Measurements from ENCODE around the gene TRABD2A. TPM values are rescaled to one million over a fixed set of nuclear protein-coding genes. Genes with fewer than 3 reads are reported as not detected.

TRABD2A gene
- total RNA-seq, 2 donors from 2014 or later, result 10.3 TPM; not detected in 1

DNA sequence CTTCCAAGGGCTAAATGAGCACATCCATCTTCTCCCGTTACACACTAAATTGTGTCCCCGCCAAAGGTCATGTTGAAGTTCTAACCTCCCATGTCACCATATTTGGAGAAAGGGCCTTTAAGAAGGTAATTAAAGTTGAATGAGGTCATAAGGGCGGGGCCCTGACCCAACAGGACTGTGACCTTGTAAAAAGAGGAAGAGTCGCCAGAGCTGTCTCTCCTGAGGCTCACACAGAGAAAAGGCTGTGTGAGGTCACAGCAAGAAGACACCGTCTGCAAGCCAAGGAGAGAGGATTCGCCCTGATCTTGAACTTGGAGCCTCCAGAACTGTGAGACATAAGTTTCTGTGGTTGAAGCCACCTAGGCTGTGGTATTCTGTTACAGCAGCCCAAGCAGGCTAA, 24.1 kb downstream of the TRABD2A start:
- H3K27me3 ChIP-seq (replicated peaks; ENCODE audit: insufficient read depth), result no peaks in the 10 kb centered on the region
- no peaks in the 10 kb centered on the region for H3K9me3 ChIP-seq
- H3K27ac ChIP-seq, result no peak overlapping the region
- no peak overlapping the region for H3K4me3 ChIP-seq
- DNase-seq (ENCODE audit: low spot score), result no peak
- no peaks in the 10 kb centered on the region for H3K4me1 ChIP-seq (replicated peaks)
- WGBS, result 85% methylated on average over 6 of the region's 6 CpGs
- intact Hi-C loops (cut with DNase I), result no loop called here
- TF ChIP-seq POLR2A (IDR thresholded peaks at IDR 0.05), result no peak
- TF ChIP-seq POLR2AphosphoS5 (IDR thresholded peaks at IDR 0.05), result no peak
- TF ChIP-seq, protein P1, sequence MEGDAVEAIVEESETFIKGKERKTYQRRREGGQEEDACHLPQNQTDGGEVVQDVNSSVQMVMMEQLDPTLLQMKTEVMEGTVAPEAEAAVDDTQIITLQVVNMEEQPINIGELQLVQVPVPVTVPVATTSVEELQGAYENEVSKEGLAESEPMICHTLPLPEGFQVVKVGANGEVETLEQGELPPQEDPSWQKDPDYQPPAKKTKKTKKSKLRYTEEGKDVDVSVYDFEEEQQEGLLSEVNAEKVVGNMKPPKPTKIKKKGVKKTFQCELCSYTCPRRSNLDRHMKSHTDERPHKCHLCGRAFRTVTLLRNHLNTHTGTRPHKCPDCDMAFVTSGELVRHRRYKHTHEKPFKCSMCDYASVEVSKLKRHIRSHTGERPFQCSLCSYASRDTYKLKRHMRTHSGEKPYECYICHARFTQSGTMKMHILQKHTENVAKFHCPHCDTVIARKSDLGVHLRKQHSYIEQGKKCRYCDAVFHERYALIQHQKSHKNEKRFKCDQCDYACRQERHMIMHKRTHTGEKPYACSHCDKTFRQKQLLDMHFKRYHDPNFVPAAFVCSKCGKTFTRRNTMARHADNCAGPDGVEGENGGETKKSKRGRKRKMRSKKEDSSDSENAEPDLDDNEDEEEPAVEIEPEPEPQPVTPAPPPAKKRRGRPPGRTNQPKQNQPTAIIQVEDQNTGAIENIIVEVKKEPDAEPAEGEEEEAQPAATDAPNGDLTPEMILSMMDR (IDR thresholded peaks at IDR 0.05), result no peak
- H3K36me3 ChIP-seq, result no peaks in the 10 kb centered on the region

DNA sequence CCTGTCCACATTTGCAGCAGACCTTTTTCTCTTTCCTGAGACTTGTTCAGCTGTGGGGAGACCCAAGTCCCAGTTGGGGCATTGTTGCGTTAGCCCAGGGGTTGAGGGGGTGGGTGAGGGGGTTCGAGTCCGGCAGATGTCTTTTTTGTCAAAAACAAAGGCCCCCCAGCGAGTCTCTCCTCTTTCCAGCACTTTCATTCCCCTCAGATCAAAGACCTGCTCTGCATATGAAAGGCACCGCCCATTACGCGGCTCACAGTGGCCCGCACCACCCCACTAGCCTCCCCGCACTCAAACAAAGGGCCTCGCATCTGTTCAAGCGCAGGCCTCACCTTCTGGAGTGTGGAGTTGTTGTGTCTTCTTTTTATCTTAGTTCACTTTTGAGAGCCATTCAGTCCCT, 25.2 kb downstream of the TRABD2A start:
- Histone ChIP-seq H3K27me3 (replicated peaks; ENCODE audit: insufficient read depth) (no peaks in the 10 kb centered on the region), H3K27ac (no peak overlapping the region), H3K4me3 (no peak overlapping the region), H3K9me3 (no peaks in the 10 kb centered on the region), H3K4me1 (replicated peaks) (no peaks in the 10 kb centered on the region), H3K36me3 (no peaks in the 10 kb centered on the region)
- 46% methylated on average over 11 of the region's 11 CpGs for WGBS
- TF ChIP-seq POLR2A (IDR thresholded peaks at IDR 0.05) (no peak), POLR2AphosphoS5 (IDR thresholded peaks at IDR 0.05) (no peak)
- TF ChIP-seq, protein P1 (IDR thresholded peaks at IDR 0.05), result no peak
- DNase-seq (ENCODE audit: low spot score), result no peak
- intact Hi-C loops (cut with DNase I), result no loop called here

DNA sequence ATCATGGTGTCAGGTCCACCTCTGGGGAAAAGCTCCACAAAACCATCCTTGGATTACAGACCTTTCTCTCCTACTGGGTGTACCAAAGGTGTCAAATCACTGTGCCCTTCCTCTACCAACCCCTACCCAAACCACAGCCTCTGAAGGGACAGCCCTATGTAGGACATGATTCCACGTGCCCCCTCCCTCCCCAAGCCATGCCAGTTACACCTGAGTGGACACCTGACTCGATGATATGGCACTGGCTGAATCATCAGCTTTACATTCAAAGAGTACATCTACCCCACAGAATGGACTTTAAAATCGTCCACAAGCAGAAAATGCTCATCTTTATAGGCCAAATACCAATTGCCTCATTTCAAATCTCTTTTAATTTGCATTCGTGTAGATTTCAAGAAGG, 26.0 kb downstream of the TRABD2A start:
- Histone ChIP-seq H3K27ac (no peak overlapping the region), H3K36me3 (no peaks in the 10 kb centered on the region), H3K9me3 (no peaks in the 10 kb centered on the region), H3K27me3 (replicated peaks; ENCODE audit: insufficient read depth) (no peaks in the 10 kb centered on the region), H3K4me1 (replicated peaks) (no peaks in the 10 kb centered on the region), H3K4me3 (no peak overlapping the region)
- DNase-seq (ENCODE audit: low spot score), result no peak
- intact Hi-C loops (cut with DNase I), result no loop called here
- TF ChIP-seq POLR2AphosphoS5 (IDR thresholded peaks at IDR 0.05), result no peak
- TF ChIP-seq, protein P1 (IDR thresholded peaks at IDR 0.05), result no peak
- WGBS, result 74% methylated on average over 4 of the region's 4 CpGs

DNA sequence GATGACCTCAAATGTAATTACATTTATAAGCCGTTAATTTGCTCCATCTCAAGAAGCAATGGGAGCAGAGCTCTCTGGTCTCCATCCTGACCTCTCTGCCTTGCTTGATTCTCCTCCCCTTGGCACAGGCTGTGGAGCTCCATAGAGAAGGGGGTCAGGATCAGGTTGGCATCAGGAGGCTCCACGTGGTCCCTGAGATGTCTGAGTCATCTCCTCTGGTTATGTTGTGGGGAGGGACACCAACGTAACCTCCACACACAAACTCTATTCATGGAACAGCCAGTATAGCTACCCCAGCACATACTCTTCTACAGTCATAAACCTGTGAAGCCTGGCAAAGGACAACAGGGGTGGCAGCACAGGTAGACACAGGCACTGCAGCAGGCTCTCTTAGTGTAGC, 29.0 kb downstream of the TRABD2A start:
- intact Hi-C loops (cut with DNase I), result no loop called here
- H3K4me1 ChIP-seq (replicated peaks), result no peaks in the 10 kb centered on the region
- DNase-seq (ENCODE audit: low spot score), result no peak
- no peak overlapping the region for H3K27ac ChIP-seq
- H3K9me3 ChIP-seq, result no peaks in the 10 kb centered on the region
- TF ChIP-seq POLR2A (IDR thresholded peaks at IDR 0.05), result no peak
- TF ChIP-seq, protein P1 (IDR thresholded peaks at IDR 0.05), result no peak
- TF ChIP-seq POLR2AphosphoS5 (IDR thresholded peaks at IDR 0.05), result no peak
- no peak overlapping the region for H3K4me3 ChIP-seq
- 72% methylated on average over 3 of the region's 3 CpGs for WGBS
- no peaks in the 10 kb centered on the region for H3K36me3 ChIP-seq
- H3K27me3 ChIP-seq (replicated peaks; ENCODE audit: insufficient read depth), result no peaks in the 10 kb centered on the region

DNA sequence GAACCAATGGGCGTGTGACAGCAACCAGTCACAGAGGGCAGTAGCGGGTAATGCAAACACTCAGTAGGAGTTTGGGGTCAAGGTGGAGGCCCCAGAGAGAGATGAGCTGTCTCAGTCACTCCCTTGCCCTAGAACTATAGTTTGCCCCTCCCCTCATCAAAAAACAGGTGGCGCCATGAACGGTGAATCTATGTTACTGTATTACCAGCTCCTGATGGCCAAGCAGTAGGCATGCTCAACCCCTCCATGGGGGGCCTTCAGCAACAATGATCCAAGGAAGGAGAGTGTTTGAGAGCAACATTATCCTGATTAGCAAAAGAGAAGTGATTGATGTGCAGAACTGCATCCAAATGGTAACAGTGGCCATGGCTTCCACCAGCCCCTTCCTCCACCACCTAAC, 30.4 kb downstream of the TRABD2A start:
- H3K4me3 ChIP-seq, result no peak overlapping the region
- no peak for DNase-seq (ENCODE audit: low spot score)
- TF ChIP-seq POLR2A (IDR thresholded peaks at IDR 0.05) (no peak), POLR2AphosphoS5 (IDR thresholded peaks at IDR 0.05) (no peak)
- TF ChIP-seq, protein P1 (IDR thresholded peaks at IDR 0.05), result no peak
- WGBS, result 90% methylated on average over 4 of the region's 4 CpGs
- H3K4me1 ChIP-seq (replicated peaks), result no peaks in the 10 kb centered on the region
- H3K27ac ChIP-seq, result no peak overlapping the region
- no peaks in the 10 kb centered on the region for H3K36me3 ChIP-seq
- intact Hi-C loops (cut with DNase I), result no loop called here
- no peaks in the 10 kb centered on the region for H3K27me3 ChIP-seq (replicated peaks; ENCODE audit: insufficient read depth)
- H3K9me3 ChIP-seq, result no peaks in the 10 kb centered on the region

Measured in prostate gland (tissue), 2 donors.